ENCODE data around the gene MAPK1. TPM values are rescaled to one million over a fixed set of nuclear protein-coding genes. Genes with fewer than 3 reads are reported as not detected.
"Not testable (repeated sequence)": the region's sequence is repeated elsewhere in the genome, so short reads cannot be mapped to it uniquely, and the experiment has no call there.

The MAPK1 gene
- total RNA-seq, 2 donors from 2014 or later = 61.4 to 63.1 TPM

DNA sequence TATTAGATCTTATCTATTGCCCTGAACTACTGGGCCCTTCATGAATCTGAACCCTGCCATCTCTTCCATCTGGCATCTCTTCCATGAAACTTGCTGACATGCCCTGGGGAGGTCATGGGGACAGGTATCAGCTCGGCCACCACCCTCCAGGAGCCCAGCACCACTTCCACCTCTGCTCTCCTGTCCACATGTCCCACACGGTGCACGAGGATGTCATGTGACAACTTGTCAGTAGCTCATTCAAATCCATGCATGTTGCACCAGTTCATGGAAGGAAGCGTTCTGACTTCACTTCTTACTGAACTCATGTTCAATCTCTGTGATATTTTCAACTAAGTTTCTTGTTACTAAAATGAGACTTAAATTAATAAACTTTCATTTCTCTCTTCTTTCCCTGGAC lies 148.4 kb downstream of the MAPK1 start:
- H3K4me1 ChIP-seq (ENCODE audit: control insufficient read depth in 1 of 2, low read depth in 2 of 2) = no peaks in the 10 kb centered on the region
- H3K36me3 ChIP-seq = no peaks in the 10 kb centered on the region
- no peaks in the 10 kb centered on the region for H3K27me3 ChIP-seq (replicated peaks; ENCODE audit: insufficient read depth)
- TF ChIP-seq, protein P1, sequence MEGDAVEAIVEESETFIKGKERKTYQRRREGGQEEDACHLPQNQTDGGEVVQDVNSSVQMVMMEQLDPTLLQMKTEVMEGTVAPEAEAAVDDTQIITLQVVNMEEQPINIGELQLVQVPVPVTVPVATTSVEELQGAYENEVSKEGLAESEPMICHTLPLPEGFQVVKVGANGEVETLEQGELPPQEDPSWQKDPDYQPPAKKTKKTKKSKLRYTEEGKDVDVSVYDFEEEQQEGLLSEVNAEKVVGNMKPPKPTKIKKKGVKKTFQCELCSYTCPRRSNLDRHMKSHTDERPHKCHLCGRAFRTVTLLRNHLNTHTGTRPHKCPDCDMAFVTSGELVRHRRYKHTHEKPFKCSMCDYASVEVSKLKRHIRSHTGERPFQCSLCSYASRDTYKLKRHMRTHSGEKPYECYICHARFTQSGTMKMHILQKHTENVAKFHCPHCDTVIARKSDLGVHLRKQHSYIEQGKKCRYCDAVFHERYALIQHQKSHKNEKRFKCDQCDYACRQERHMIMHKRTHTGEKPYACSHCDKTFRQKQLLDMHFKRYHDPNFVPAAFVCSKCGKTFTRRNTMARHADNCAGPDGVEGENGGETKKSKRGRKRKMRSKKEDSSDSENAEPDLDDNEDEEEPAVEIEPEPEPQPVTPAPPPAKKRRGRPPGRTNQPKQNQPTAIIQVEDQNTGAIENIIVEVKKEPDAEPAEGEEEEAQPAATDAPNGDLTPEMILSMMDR (IDR thresholded peaks at IDR 0.05) = no peak
- ATAC-seq (ENCODE audit: insufficient number of reproducible peaks, low FRiP score, low read depth) (no peak), DNase-seq (ENCODE audit: low spot score) (no peak)
- no peak overlapping the region for H3K27ac ChIP-seq
- H3K9me3 ChIP-seq = no peaks in the 10 kb centered on the region
- H3K4me3 ChIP-seq = no peak overlapping the region

DNA sequence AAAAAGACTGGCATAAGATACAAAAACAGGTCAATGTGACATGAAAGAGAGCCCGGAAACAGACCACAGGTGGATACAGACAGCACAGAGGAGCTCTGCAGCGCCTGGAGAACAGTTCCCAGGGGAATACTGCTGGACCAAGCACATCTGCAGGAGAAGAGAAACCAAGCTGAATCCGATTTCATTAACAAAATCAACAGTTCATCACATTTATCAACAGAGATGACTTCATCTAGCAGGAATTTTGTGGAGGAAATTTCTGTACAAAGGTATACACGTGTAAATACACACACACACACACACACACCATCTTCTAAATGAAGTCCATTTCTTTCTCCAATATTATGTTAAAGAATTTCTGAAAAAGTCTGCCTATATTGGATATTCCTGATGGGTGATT lies 148.9 kb downstream of the MAPK1 start:
- ATAC-seq (ENCODE audit: insufficient number of reproducible peaks, low FRiP score, low read depth) = no peak
- TF ChIP-seq, protein P1 (IDR thresholded peaks at IDR 0.05) = no peak
- Histone ChIP-seq H3K27me3 (replicated peaks; ENCODE audit: insufficient read depth) (no peaks in the 10 kb centered on the region), H3K9me3 (no peaks in the 10 kb centered on the region), H3K4me3 (no peak overlapping the region), H3K4me1 (ENCODE audit: control insufficient read depth in 1 of 2, low read depth in 2 of 2) (peaks cover 0 to under 1% of the 10 kb centered on the region in 2 donors), H3K27ac (no peak overlapping the region), H3K36me3 (no peaks in the 10 kb centered on the region)
- no peak for DNase-seq (ENCODE audit: low spot score)

DNA sequence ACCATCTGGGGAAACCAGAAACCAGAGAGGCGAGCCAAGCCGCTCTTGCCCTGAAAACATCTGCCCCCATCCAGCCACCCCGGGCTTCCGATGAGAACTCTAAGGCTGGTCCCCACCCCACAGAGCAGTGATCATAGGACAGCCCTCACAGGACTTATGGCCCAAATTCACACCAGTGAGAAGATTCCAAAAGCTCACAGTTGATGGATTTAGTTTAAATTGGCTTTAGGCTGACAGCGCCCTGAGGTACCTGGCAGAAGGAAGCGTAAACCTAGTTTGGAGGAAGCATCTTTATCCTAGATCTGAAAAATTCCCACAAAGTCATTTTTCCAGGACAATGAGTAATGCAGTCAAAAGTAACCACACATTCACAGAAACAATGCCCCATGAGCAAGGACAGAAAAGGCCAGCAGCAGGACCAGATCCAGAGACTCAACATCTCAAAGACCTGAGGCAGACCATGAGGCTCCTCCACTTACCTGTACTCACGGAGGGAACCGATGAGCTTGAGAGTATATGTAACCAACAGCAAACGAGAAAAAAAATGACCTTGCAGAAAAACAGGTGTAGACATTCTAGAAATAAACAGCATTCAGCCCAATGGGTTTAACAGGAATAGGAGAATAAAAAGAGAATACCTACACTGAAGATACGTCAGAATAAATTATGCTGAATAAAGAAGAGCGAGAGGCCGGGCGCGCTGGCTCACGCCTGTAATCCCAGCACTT lies 150.9 kb downstream of the MAPK1 start:
- not testable (repeated sequence) for H3K36me3 ChIP-seq; H3K4me3 ChIP-seq; H3K9me3 ChIP-seq; DNase-seq (ENCODE audit: low spot score); H3K4me1 ChIP-seq (ENCODE audit: control insufficient read depth in 1 of 2, low read depth in 2 of 2); H3K27ac ChIP-seq; ATAC-seq (ENCODE audit: insufficient number of reproducible peaks, low FRiP score, low read depth); H3K27me3 ChIP-seq (replicated peaks; ENCODE audit: insufficient read depth)

DNA sequence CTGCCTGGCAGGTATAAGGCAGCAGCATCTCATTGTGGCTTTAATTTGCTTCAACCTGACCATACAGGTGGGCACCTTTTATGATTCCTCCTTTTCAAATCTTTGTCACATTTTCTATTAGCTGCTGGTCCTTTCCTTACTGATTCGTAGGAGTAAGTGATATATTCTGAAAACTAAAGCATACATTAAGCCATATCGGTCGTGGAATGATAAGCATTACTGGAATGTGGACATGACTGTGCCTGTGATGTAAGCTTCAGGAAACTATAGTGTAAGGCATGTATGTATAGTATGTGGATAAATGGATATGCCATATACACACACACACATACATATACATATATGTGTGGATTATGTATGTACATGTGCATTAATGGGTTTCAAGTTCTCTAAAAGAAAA lies 152.7 kb downstream of the MAPK1 start:
- no peak for ATAC-seq (ENCODE audit: insufficient number of reproducible peaks, low FRiP score, low read depth)
- DNase-seq (ENCODE audit: low spot score) = no peak
- Histone ChIP-seq H3K27ac (no peak overlapping the region), H3K36me3 (no peaks in the 10 kb centered on the region), H3K9me3 (no peaks in the 10 kb centered on the region), H3K27me3 (replicated peaks; ENCODE audit: insufficient read depth) (no peaks in the 10 kb centered on the region), H3K4me3 (no peak overlapping the region), H3K4me1 (ENCODE audit: control insufficient read depth in 1 of 2, low read depth in 2 of 2) (peaks cover 0 to 8% of the 10 kb centered on the region in 2 donors)
- TF ChIP-seq, protein P1 (IDR thresholded peaks at IDR 0.05) = no peak

DNA sequence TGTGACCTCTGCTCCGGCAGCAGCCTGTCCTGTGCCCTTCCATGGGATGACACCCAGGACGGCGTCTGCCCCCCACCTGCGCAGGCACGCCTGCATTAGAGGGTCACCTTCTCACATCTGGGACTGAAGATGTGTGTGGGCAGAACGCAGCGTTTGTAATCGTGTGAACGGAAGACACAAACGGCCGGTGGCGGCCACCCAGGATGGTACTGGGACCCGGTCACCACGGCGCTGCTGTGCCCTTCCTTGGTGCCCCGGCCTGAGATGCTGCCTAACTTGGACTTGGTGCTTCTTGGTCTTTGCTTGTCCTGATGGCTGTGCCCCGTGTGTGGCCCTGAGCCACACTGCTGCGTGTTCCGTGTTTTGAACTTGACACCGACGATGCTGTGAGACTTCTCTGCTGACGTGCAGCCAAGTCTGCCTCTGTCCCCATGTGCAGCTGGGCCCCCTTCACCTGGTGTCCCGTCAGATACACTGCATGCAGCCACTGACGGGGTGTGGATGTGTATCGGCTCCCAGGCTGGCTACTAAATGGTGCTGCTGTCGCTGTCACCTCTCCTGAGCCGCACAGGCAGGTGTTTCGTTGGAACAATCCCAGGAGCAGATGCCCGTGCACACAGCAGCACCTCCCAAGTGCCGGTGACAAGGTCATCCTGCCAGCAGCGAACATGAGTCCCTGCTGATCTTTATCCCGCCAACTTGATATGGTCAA lies 153.2 kb downstream of the MAPK1 start:
- TF ChIP-seq, protein P1 (IDR thresholded peaks at IDR 0.05) = no peak
- no peaks in the 10 kb centered on the region for H3K36me3 ChIP-seq
- no peak overlapping the region for H3K27ac ChIP-seq
- no peak overlapping the region for H3K4me3 ChIP-seq
- H3K9me3 ChIP-seq = no peaks in the 10 kb centered on the region
- H3K4me1 ChIP-seq (ENCODE audit: control insufficient read depth in 1 of 2, low read depth in 2 of 2) = peaks cover 0 to 8% of the 10 kb centered on the region in 2 donors
- DNase-seq (ENCODE audit: low spot score) (no peak), ATAC-seq (ENCODE audit: insufficient number of reproducible peaks, low FRiP score, low read depth) (no peak)
- no peaks in the 10 kb centered on the region for H3K27me3 ChIP-seq (replicated peaks; ENCODE audit: insufficient read depth)

Data from thoracic aorta (tissue), 2 donors.